WTC11 (cell line): Measurements from ENCODE around the gene LYRM1. TPM values are rescaled to one million over a fixed set of nuclear protein-coding genes. Genes with fewer than 3 reads are reported as not detected.

Experiments
- ATAC-seq: fragments of 200-7000 bp; cut with Tn5 transposase; 2 replicates; pipeline ENCODE4 v1.10.0; 2021; ENCODE audit warnings: mild to moderate bottlenecking, moderate library complexity
- CTCF ChIA-PET: fragments of 300-600 bp; sonication (Branson Sonifier 250); formaldehyde crosslinking; loops from one replicate; lab custom pipeline; 2021; ENCODE audit warnings: antibody characterized with exemption; lab: Charles Lee
- POLR2A ChIA-PET: fragments of 350-600 bp; sonication (Branson Sonifier 250); formaldehyde crosslinking; loops from one replicate; lab custom pipeline; 2021; ENCODE audit warnings: antibody characterized with exemption; lab: Charles Lee
- DNase-seq: peaks from one replicate; pipeline ENCODE4 v3.0.0; 2021; ENCODE audit warnings: low spot score
- H3K27ac Mint-ChIP-seq: 2 replicates; pipeline ENCODE4 v1.8.0; 2021; ENCODE audit warnings: mixed read lengths
- H3K27me3 Mint-ChIP-seq: 2 replicates; pipeline ENCODE4 v1.8.0; 2021; ENCODE audit warnings: low read depth, mild to moderate bottlenecking, moderate library complexity, mixed read lengths
- H3K36me3 Mint-ChIP-seq: 2 replicates; pipeline ENCODE4 v1.8.0; 2021; ENCODE audit warnings: mixed read lengths
- H3K4me1 Mint-ChIP-seq: 2 replicates; pipeline ENCODE4 v1.8.0; 2022; ENCODE audit warnings: mixed read lengths
- H3K4me3 Mint-ChIP-seq: 2 replicates; pipeline ENCODE4 v1.8.0; 2021; ENCODE audit warnings: mild to moderate bottlenecking, moderate library complexity, mixed read lengths
- H3K9me3 Mint-ChIP-seq: 2 replicates; pipeline ENCODE4 v1.8.0; 2021; ENCODE audit warnings: mixed read lengths
- AR ChIP-seq: fragments of 250-450 bp; sonication (Bioruptor Pico); IDR thresholded peaks from 2 replicates; pipeline ENCODE4 v1.9.0; 2021; ENCODE audit warnings: mild to moderate bottlenecking
- ATF1 ChIP-seq: sonication (generic); formaldehyde crosslinking; IDR thresholded peaks from 2 replicates; pipeline ENCODE4 v1.8.1; 2023; ENCODE audit warnings: mild to moderate bottlenecking, moderate library complexity, missing genetic modification reagents
- ATF6 ChIP-seq: sonication (generic); formaldehyde crosslinking; IDR thresholded peaks from 2 replicates; pipeline ENCODE4 v1.8.1; 2023; ENCODE audit warnings: mild to moderate bottlenecking, missing genetic modification reagents
- E2F5 ChIP-seq: sonication (generic); formaldehyde crosslinking; IDR thresholded peaks from 2 replicates; pipeline ENCODE4 v1.8.1; 2022; ENCODE audit warnings: mild to moderate bottlenecking, moderate library complexity, missing genetic modification reagents
- GTF2I ChIP-seq: fragments of 250-450 bp; sonication (Bioruptor Pico); conservative IDR thresholded peaks from 2 replicates; pipeline ENCODE4 v1.4.0; 2021; ENCODE audit warnings: mild to moderate bottlenecking
- HMGA2 ChIP-seq: fragments of 250-450 bp; sonication (Bioruptor Pico); IDR thresholded peaks from 2 replicates; pipeline ENCODE4 v1.4.0; 2021; ENCODE audit warnings: mild to moderate bottlenecking, moderate library complexity
- IRF1 ChIP-seq: sonication (generic); formaldehyde crosslinking; IDR thresholded peaks from 2 replicates; pipeline ENCODE4 v1.8.0; 2023; ENCODE audit warnings: missing genetic modification reagents
- JAZF1 ChIP-seq: fragments of 250-450 bp; sonication (Bioruptor Pico); IDR thresholded peaks from 2 replicates; pipeline ENCODE4 v1.9.0; 2021; ENCODE audit warnings: moderate library complexity, mild to moderate bottlenecking, inconsistent platforms
- MXD4 ChIP-seq: fragments of 250-450 bp; sonication (Bioruptor Pico); IDR thresholded peaks from 2 replicates; pipeline ENCODE4 v1.8.0; 2021; ENCODE audit warnings: mild to moderate bottlenecking, moderate library complexity, borderline replicate concordance
- RORB ChIP-seq: fragments of 250-450 bp; sonication (Bioruptor Pico); IDR thresholded peaks from 2 replicates; pipeline ENCODE4 v1.9.0; 2021; ENCODE audit warnings: mild to moderate bottlenecking
- SOX15 ChIP-seq: fragments of 250-450 bp; sonication (Bioruptor Pico); IDR thresholded peaks from 2 replicates; pipeline ENCODE4 v1.9.0; 2021; ENCODE audit warnings: mild to moderate bottlenecking
- SP1 ChIP-seq: sonication (generic); formaldehyde crosslinking; conservative IDR thresholded peaks from 2 replicates; pipeline ENCODE4 v1.8.1; 2022; ENCODE audit warnings: missing genetic modification reagents
- TEAD4 ChIP-seq: sonication (generic); formaldehyde crosslinking; IDR thresholded peaks from 2 replicates; pipeline ENCODE4 v1.8.0; 2022; ENCODE audit warnings: mild to moderate bottlenecking, missing genetic modification reagents
- ZBTB21 ChIP-seq: sonication (generic); formaldehyde crosslinking; IDR thresholded peaks from 2 replicates; pipeline ENCODE4 v1.8.1; 2023; ENCODE audit warnings: mild to moderate bottlenecking, missing genetic modification reagents, borderline replicate concordance
- ZBTB43 ChIP-seq: sonication (generic); formaldehyde crosslinking; IDR thresholded peaks from 2 replicates; pipeline ENCODE4 v1.8.1; 2023; ENCODE audit warnings: mild to moderate bottlenecking, missing genetic modification reagents
- ZNF219 ChIP-seq: sonication (generic); formaldehyde crosslinking; IDR thresholded peaks from 2 replicates; pipeline ENCODE4 v1.8.0; 2023; ENCODE audit warnings: missing genetic modification reagents, mild to moderate bottlenecking, borderline replicate concordance
- ZNF396 ChIP-seq: fragments of 250-450 bp; sonication (Bioruptor Pico); IDR thresholded peaks from 2 replicates; pipeline ENCODE4 v1.8.0; 2021; ENCODE audit warnings: mild to moderate bottlenecking, moderate library complexity, borderline replicate concordance
- ZNF416 ChIP-seq: fragments of 250-450 bp; sonication (Bioruptor Pico); IDR thresholded peaks from 2 replicates; pipeline ENCODE4 v1.9.0; 2021; ENCODE audit warnings: mild to moderate bottlenecking, inconsistent platforms
- ZNF423 ChIP-seq: fragments of 250-450 bp; sonication (Bioruptor Pico); IDR thresholded peaks from 2 replicates; pipeline ENCODE4 v2.1.2; 2022; ENCODE audit warnings: mild to moderate bottlenecking, moderate library complexity
- ZNF671 ChIP-seq: fragments of 250-450 bp; sonication (Bioruptor Pico); IDR thresholded peaks from 2 replicates; pipeline ENCODE4 v1.8.0; 2021; ENCODE audit warnings: mild to moderate bottlenecking
- ZSCAN18 ChIP-seq: fragments of 250-450 bp; sonication (Bioruptor Pico); IDR thresholded peaks from 2 replicates; pipeline ENCODE4 v2.1.2; 2022; ENCODE audit warnings: mild to moderate bottlenecking, moderate library complexity
- total RNA-seq: library from RNA; stranded (reverse); gene quantifications from 3 replicates; pipeline ENCODE4 v1.2.3, GENCODE V29; 2021

Gene LYRM1
- total RNA-seq, 1 experiment from 2014 or later, result 11.4 TPM

GRCh38 chr16:20946015-20946629 lies 45.6 kb downstream of the LYRM1 start:
- TF ChIP-seq ZNF423 (no peak), ZSCAN18 (CRISPR knock-in tag) (no peak), ZNF416 (CRISPR knock-in tag) (no peak), SP1 (CRISPR knock-in tag) (no peak), TEAD4 (no peak), ZNF219 (CRISPR knock-in tag) (no peak), GTF2I (CRISPR knock-in tag) (no peak), SOX15 (CRISPR knock-in tag) (no peak)
- TF ChIP-seq, all 79 proteins: peak for 0
- Mint-ChIP-seq H3K4me3 (no peak overlapping the region), H3K27ac (no peak overlapping the region), H3K9me3 (no peaks in the 10 kb centered on the region), H3K36me3 (no peaks in the 10 kb centered on the region), H3K27me3 (no peaks in the 10 kb centered on the region), H3K4me1 (peaks cover 18% of the 10 kb centered on the region)
- CTCF ChIA-PET, result no interaction called here
- DNase-seq (no peak), ATAC-seq (no peak)
- POLR2A ChIA-PET, result no interaction called here

GRCh38 chr16:20948444-20948843 lies 47.9 kb downstream of the LYRM1 start:
- TF ChIP-seq JAZF1 (CRISPR knock-in tag) (no peak), HMGA2 (CRISPR knock-in tag) (no peak), IRF1 (no peak), ZBTB21 (CRISPR knock-in tag) (no peak), AR (CRISPR knock-in tag) (no peak)
- Mint-ChIP-seq H3K27me3 (no peaks in the 10 kb centered on the region), H3K27ac (no peak overlapping the region), H3K36me3 (no peaks in the 10 kb centered on the region), H3K4me1 (peaks cover 21% of the 10 kb centered on the region), H3K9me3 (no peaks in the 10 kb centered on the region), H3K4me3 (no peak overlapping the region)
- POLR2A ChIA-PET, result interaction anchor here (0.7 kb wide), 1 partner anchor 152 kb away, joined by 5 read pairs; no protein-coding TSS in a partner anchor
- DNase-seq (no peak), ATAC-seq (no peak)
- CTCF ChIA-PET, result interaction anchor here (2.3 kb wide), 1 partner anchor 52 kb away, joined by 10 read pairs; no protein-coding TSS in a partner anchor

GRCh38 chr16:20949660-20950059 lies 49.1 kb downstream of the LYRM1 start:
- H3K27ac Mint-ChIP-seq, result no peak overlapping the region
- H3K27me3 Mint-ChIP-seq, result no peaks in the 10 kb centered on the region
- no peak overlapping the region for H3K4me3 Mint-ChIP-seq
- no peak for ATAC-seq
- POLR2A ChIA-PET, result interaction anchor here (0.7 kb wide), 1 partner anchor 116 kb away, joined by 3 read pairs; no protein-coding TSS in a partner anchor
- no peaks in the 10 kb centered on the region for H3K9me3 Mint-ChIP-seq
- H3K4me1 Mint-ChIP-seq, result peaks cover 21% of the 10 kb centered on the region
- H3K36me3 Mint-ChIP-seq, result no peaks in the 10 kb centered on the region
- CTCF ChIA-PET, result no interaction called here
- no peak for DNase-seq
- TF ChIP-seq E2F5 (CRISPR knock-in tag) (no peak), ZNF671 (CRISPR knock-in tag) (no peak), ATF1 (no peak), ZNF396 (CRISPR knock-in tag) (no peak), ZBTB43 (CRISPR knock-in tag) (no peak), ATF6 (no peak), RORB (CRISPR knock-in tag) (no peak), MXD4 (CRISPR knock-in tag) (no peak), ZNF219 (CRISPR knock-in tag) (no peak)
